Left lung (tissue), 10 donors: ENCODE measurements around the gene SULT1E1. TPM values are rescaled to one million over a fixed set of nuclear protein-coding genes. Genes with fewer than 3 reads are reported as not detected.

ENCODE experiments used
- ATAC-seq: fragments of 200-7000 bp; cut with Tn5 transposase; one replicate; pipeline ENCODE4 v1.9.1; 2020; ENCODE audit warnings: moderate library complexity
- DNase-seq, 4 donors: peaks; one replicate each; pipeline ENCODE4 v3.0.0-alpha.2; 2013 to 2020
- H3K27ac ChIP-seq, 2 donors: fragments of 200-600 bp; sonication (generic) in 1 of 2; one replicate each; pipeline versions ENCODE4 v1.5.0 to v1.8.0; 2020 to 2021
- H3K27me3 ChIP-seq, 2 donors: fragments of 200-600 bp; sonication (generic) in 1 of 2; one replicate each; pipeline versions ENCODE4 v1.5.0 to v1.8.0; 2020 to 2021
- H3K36me3 ChIP-seq, 2 donors: fragments of 200-600 bp; sonication (generic) in 1 of 2; one replicate each; pipeline versions ENCODE4 v1.5.0 to v1.8.0; 2020 to 2021
- H3K4me1 ChIP-seq, 2 donors: fragments of 200-600 bp; one replicate each; pipeline ENCODE4 v1.8.0; 2021
- H3K4me3 ChIP-seq, 2 donors: fragments of 200-600 bp; sonication (generic) in 1 of 2; one replicate each; pipeline versions ENCODE4 v1.5.0 to v1.8.0; 2020 to 2021; ENCODE audit warnings: mild to moderate bottlenecking in 1 of 2
- H3K9me3 ChIP-seq, 2 donors: fragments of 200-600 bp; sonication (generic) in 1 of 2; one replicate each; pipeline versions ENCODE4 v1.5.0 to v1.8.0; 2020 to 2021
- intact Hi-C, 2 donors: fragments of 100-400 bp; cut with DNase I; formaldehyde crosslinking; loops; one replicate each; pipeline versions ENCODE4 v1.11.2 to v1.14.2; 2022
- polyA plus RNA-seq, 6 donors: library from polyadenylated mRNA; unstranded; fragments of 120-200 nt; gene quantifications; one replicate each; pipeline ENCODE4 v1.2.1, GENCODE V29; 2013; ENCODE audit not compliant: insufficient read length in 6 of 6
- total RNA-seq, 2 donors: library from RNA; stranded (reverse); fragmentation: NEBNext Ultra II Directional; extraction: Animal tissue kit (Norgen Biotek cat#: 25700); gene quantifications; one replicate each; pipeline ENCODE4 v1.2.1, GENCODE V29; 2021
- TF ChIP-seq, protein P1 (sequence below), 2 donors: fragments of 200-600 bp; sonication (generic) in 1 of 2; IDR thresholded peaks; one replicate each; pipeline versions ENCODE4 v1.5.0 to v1.8.0; 2021; ENCODE audit warnings: antibody characterized with exemption in 2 of 2
- donor health status: DM: no; HTN: yes; CAD: no.
- donor health status: DM: no; HTN: no; CAD: no.

SULT1E1 gene
- total and polyA plus RNA-seq, 8 donors: 7.7 to 311 (median 192) TPM

DNA sequence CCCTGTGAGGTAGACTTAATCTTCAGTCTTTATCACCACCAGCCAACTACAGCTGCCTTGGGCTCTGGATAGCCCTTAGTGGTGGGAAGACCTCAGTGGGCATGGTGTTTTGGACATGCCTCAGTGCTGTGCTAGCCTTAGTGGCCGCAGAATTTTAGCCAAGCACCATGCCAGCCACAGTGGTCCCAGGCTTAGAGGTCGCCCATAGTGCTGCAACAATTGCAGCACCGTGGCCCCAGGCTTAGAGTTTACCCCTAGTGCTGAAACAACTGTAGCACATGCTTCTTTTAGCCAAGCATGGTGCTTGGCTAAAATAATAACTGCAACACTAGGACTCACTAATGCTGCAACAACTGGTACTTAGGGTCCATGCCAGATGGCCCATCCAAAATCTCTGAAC, 60.6 kb downstream of the SULT1E1 start:
- no peaks in the 10 kb centered on the region for H3K9me3 ChIP-seq
- TF ChIP-seq, protein P1, sequence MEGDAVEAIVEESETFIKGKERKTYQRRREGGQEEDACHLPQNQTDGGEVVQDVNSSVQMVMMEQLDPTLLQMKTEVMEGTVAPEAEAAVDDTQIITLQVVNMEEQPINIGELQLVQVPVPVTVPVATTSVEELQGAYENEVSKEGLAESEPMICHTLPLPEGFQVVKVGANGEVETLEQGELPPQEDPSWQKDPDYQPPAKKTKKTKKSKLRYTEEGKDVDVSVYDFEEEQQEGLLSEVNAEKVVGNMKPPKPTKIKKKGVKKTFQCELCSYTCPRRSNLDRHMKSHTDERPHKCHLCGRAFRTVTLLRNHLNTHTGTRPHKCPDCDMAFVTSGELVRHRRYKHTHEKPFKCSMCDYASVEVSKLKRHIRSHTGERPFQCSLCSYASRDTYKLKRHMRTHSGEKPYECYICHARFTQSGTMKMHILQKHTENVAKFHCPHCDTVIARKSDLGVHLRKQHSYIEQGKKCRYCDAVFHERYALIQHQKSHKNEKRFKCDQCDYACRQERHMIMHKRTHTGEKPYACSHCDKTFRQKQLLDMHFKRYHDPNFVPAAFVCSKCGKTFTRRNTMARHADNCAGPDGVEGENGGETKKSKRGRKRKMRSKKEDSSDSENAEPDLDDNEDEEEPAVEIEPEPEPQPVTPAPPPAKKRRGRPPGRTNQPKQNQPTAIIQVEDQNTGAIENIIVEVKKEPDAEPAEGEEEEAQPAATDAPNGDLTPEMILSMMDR (IDR thresholded peaks at IDR 0.05): no peak
- H3K27me3 ChIP-seq: no peaks in the 10 kb centered on the region
- H3K36me3 ChIP-seq: no peaks in the 10 kb centered on the region
- no peak overlapping the region for H3K27ac ChIP-seq
- ATAC-seq: no peak
- no peak overlapping the region for H3K4me3 ChIP-seq
- no peaks in the 10 kb centered on the region for H3K4me1 ChIP-seq
- intact Hi-C loops: no loop called here
- no peak for DNase-seq

DNA sequence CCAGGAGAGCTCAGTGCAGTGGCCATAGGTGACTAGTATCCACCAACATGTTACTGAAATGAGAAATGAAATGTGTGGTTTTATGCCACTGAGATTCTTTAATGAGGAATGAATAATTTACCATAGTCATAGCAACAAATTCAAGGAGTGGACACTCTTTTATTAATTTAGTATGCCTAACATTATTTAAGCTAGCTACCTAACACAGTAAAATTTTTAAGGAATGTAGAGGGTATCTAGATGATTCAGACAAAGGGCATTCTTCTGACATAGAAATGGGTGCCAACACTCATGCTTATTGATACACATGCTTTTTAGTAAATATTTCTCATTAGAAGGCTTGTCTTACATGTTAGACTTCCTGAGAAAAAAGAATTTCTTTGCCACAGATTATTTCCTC, 66.2 kb downstream of the SULT1E1 start:
- H3K36me3 ChIP-seq: no peaks in the 10 kb centered on the region
- no peaks in the 10 kb centered on the region for H3K9me3 ChIP-seq
- no peak for ATAC-seq
- no peak for DNase-seq
- H3K4me3 ChIP-seq: no peak overlapping the region
- TF ChIP-seq, protein P1 (IDR thresholded peaks at IDR 0.05): no peak
- intact Hi-C loops: no loop called here
- no peaks in the 10 kb centered on the region for H3K4me1 ChIP-seq
- H3K27me3 ChIP-seq: no peaks in the 10 kb centered on the region
- H3K27ac ChIP-seq: no peak overlapping the region

Other genes with a start within 250 kb of the SULT1E1 start
- gene UGT2A2, start 220.5 kb downstream of the SULT1E1 start, total RNA-seq: not detected
- gene UGT2A2, start 220.5 kb downstream of the SULT1E1 start, polyA plus RNA-seq: not detected
- gene UGT2A1, start 206.9 kb downstream of the SULT1E1 start, total RNA-seq: not detected
- under 1 TPM in 2 of 6 donors, not detected in 4; 0.07 to 0.13 TPM for gene UGT2A1, start 206.9 kb downstream of the SULT1E1 start, polyA plus RNA-seq
- gene SULT1B1, start 99.5 kb downstream of the SULT1E1 start, total RNA-seq: 10 to 100 TPM in 1 of 2 donors, 1 to 10 TPM in 1; 6.7 to 25.0 TPM
- 1 to 10 TPM; 1.0 to 2.7 (median 2.2) TPM for gene SULT1B1, start 99.5 kb downstream of the SULT1E1 start, polyA plus RNA-seq
- gene CSN1S1, start 70.9 kb upstream of the SULT1E1 start, total RNA-seq: not detected
- not detected for gene CSN1S1, start 70.9 kb upstream of the SULT1E1 start, polyA plus RNA-seq
- not detected for gene CSN2, start 105.6 kb upstream of the SULT1E1 start, total RNA-seq
- gene CSN2, start 105.6 kb upstream of the SULT1E1 start, polyA plus RNA-seq: not detected
- gene STATH, start 135.8 kb upstream of the SULT1E1 start, total RNA-seq: not detected
- not detected for gene STATH, start 135.8 kb upstream of the SULT1E1 start, polyA plus RNA-seq
- not detected for gene HTN3, start 168.3 kb upstream of the SULT1E1 start, total RNA-seq
- not detected for gene HTN3, start 168.3 kb upstream of the SULT1E1 start, polyA plus RNA-seq
- not detected for gene HTN1, start 190.3 kb upstream of the SULT1E1 start, total RNA-seq
- under 1 TPM in 3 of 6 donors, not detected in 3; 0.05 to 0.06 (median 0.06) TPM for gene HTN1, start 190.3 kb upstream of the SULT1E1 start, polyA plus RNA-seq